IPS DF 4.7 (cell line): Measurements from ENCODE around the gene DBX1.

Experiments used
- DNase-seq: peaks from one replicate; pipeline ENCODE4 v3.0.0-alpha.2; 2013; ENCODE audit warnings: low spot score; ENCODE audit errors: extremely low read depth

Gene DBX1

DNA sequence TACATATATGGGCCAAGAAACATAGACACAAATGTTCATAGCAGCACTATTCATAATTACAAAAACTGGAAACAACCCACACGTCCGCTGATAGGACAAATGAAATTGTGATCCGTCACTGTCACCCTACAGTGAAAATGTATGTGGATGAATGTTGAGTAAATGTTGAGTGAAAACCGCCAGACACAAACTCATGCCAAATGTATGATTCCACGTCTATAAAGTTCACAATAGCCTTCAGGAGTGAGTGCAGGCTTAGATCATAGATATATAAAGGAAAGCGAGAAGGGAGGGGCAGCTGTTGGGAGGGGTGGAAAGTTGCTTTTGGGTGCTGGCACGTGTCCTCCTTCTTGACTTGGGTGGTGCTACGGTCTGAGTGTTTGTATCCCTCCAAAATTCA, 33.6 kb downstream of the DBX1 start:
- no peak for DNase-seq

GRCh38 chr11:20125927-20126326, 34.3 kb downstream of the DBX1 start:
- DNase-seq: no peak

DNA sequence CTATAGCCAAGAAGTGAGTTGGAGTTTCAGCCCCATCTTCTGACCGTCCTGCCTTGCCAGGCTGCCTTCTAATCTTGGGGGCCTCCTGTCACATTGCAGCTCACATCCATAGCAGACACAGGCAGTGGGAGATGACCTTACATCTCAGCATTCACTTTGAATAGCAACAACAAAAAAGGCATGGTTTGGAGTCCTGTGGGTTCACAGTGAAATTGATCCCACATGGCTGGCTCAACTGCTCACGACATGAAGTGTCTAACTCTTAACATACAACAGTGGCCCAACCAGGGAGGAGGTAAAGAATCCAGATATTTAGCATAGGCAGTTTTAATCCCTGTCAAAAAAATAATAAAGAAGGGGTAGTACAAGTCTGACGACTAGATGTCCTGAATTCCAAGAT, 38.1 kb downstream of the DBX1 start:
- DNase-seq: no peak

GRCh38 chr11:20120134-20120925, 39.9 kb downstream of the DBX1 start:
- DNase-seq: no peak

DNA sequence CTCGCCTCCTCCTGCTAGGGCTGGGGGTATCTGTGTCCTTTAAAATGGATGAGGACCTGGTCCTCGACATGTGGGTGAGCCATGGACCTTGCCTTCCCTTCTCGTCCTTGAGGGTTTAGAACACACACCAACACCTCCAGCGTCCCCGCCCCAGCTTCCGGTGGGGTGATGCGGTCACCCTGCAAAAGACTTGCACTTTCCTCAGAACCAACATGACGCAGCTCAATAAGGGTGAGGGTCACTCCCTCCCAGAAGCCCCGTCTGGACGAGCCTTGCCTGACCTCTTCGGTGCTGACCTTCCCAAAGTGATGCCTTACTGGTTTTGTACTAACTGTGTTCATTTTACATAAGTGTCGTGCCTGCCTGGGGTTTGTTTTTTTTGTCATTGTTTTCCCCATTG, 41.0 kb downstream of the DBX1 start:
- no peak for DNase-seq

GRCh38 chr11:20118209-20118608, 42.1 kb downstream of the DBX1 start:
- DNase-seq: no peak

GRCh38 chr11:20117291-20117690, 43.0 kb downstream of the DBX1 start:
- DNase-seq: no peak

DNA sequence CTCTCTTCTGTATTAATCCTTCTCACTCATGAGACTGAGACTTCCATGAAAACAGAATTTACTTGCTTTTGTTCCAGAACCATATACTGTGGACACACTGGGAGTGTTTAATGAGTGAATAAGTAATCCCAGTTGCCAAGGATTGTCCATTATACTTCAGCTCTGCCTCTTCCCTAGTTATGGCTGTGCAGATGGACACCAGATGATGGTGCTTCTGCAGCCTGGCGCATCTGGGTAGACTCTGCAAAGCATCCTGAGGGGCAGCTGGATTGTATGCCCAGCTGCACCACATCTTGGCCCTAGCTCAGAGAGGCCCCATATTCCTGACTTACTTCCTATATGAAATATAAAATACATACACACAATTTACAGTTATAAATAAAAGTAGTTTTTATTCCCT, 43.5 kb downstream of the DBX1 start:
- no peak for DNase-seq

DNA sequence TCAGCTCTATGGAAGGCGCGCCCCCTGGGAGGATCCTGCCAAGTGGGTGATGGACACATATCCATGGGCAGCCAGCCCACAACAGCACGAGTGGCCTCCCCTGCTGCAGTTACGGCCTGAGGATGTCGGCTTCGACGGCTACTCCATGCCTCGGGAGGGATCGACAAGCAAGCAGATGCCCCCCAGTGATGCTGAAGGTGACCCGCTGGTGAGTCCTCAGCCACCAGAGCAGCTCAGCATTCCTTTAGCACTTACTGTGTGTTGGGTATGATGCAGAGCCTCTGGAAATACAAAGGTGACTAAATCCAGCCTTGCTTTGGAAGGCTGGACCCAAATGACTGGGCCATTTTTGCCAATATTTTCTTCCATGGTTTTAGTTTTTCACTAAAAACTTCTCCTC, 45.7 kb downstream of the DBX1 start:
- DNase-seq: no peak

DNA sequence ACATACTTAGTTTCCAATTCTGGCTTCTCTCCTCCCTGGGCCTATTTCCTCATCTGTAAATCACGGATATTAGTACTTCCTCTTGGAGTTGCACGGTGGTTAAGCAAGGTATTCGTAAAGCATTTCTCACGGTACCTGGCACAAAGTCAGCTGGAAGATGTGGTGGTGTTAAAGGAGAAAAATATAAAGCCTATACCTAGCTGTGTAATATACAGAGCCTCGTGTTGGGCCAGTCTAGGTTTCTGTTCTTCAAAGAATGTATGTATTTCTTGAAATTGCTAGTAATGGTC, 47.2 kb downstream of the DBX1 start:
- DNase-seq: no peak

DNA sequence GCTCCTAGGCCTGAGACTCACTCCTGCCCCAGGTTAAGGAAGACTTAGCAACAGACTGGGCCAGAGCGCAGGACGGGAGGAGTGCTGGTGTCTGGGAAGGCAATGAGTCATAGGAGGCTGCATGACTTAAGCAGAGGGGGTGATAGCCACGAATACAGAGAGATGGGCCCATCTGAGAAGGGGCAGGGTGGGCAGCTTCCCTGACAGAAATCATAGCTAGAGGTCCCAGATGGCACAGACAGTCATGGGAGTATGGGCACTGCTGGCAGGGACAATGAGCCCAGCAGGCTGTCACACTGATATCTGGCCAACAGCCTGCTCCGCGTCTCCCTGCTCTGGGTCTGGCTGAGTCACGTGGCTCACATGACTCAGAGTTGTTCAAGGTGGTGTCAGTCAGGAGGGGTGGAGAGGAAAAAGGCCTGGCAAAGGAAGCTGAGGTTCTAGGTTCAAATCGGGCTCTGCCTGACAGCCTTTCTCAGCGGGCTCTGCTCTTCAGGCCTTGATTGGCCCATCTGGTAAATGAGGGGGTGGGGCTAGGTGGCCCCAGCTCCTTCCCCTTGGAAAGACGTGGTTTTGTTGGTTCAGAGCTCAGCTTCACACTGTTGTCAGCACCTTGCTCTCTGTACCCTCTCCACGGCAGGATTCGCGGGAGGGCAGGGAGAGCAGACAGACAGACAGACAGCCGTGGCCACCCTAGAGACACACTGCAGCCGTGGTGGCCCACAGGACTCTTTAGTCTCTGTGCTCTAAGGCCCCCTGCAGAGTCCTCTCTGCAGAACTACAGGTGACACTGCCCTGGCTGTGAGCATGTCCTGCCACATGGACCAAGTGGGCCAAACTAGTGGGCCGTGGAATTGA, 47.8 kb downstream of the DBX1 start:
- DNase-seq: no peak

DNA sequence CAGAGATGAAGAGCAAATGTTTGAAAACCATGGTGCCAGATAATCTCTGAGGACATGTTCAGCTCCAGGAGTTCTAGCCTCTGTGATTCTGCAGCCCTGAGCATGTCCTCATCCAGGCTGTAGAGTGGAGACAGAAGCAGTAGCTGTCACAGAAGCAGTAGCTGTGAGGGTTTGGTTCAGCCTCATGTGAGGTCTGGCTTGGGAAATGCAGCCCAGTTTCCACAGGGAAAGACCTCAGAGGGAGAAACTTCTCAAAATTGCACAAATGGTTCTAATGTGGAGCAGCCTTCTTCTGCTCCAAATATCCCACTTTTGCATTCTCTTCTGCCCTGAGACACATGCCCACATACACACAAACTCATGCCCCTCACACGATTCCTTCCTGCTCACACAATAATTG, 48.4 kb downstream of the DBX1 start:
- DNase-seq: no peak

- peak; percentile 60 for DNase-seq
Observed at GRCh38 chr11:20110908-20111669, 49.2 kb downstream of the DBX1 start.

- no peak for DNase-seq
Observed at GRCh38 chr11:20109731-20110445, 50.4 kb downstream of the DBX1 start.
